ENCODE data around the gene MAN1B1.

DNA sequence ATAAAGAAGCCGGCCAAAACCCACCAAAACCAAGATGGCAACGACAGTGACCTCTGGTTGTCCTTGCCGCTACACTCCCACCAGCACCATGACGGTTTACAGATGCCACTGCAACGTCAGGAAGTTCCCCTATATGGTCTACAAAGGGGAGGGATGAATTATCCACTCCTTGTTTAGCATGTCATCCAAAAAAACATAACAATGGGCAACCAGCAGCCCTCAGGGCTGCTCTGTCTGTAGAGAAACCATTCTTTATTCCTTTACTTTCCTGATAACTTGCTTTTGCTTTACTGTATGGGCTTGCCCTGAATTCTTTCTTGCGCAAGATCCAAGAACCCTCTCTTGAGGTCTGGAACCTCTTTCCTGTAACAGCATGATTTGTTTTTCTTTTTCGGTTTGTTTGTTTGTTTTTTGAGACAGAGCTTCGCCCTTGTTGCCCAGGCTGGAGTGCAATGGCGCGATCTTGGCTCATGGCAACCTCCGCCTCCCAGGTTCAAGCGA is 11.5 kb upstream of the MAN1B1 start:
- TF ChIP-seq POLR2A (IDR thresholded peaks at IDR 0.05), result no peak
- TF ChIP-seq, protein P1, sequence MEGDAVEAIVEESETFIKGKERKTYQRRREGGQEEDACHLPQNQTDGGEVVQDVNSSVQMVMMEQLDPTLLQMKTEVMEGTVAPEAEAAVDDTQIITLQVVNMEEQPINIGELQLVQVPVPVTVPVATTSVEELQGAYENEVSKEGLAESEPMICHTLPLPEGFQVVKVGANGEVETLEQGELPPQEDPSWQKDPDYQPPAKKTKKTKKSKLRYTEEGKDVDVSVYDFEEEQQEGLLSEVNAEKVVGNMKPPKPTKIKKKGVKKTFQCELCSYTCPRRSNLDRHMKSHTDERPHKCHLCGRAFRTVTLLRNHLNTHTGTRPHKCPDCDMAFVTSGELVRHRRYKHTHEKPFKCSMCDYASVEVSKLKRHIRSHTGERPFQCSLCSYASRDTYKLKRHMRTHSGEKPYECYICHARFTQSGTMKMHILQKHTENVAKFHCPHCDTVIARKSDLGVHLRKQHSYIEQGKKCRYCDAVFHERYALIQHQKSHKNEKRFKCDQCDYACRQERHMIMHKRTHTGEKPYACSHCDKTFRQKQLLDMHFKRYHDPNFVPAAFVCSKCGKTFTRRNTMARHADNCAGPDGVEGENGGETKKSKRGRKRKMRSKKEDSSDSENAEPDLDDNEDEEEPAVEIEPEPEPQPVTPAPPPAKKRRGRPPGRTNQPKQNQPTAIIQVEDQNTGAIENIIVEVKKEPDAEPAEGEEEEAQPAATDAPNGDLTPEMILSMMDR (IDR thresholded peaks at IDR 0.05), result no peak

All from lower leg skin (tissue), 3 donors.